ENCODE measurements around the gene LYZL1. TPM values are rescaled to one million over a fixed set of nuclear protein-coding genes. Genes with fewer than 3 reads are reported as not detected.

Gene LYZL1
- total and polyA plus RNA-seq, 2 donors (not counting 1 experiment from before 2014, with no cell fraction given) = not detected

GRCh38 chr10:29343607-29344038 is 54.8 kb downstream of the LYZL1 start:
- Histone ChIP-seq H4K20me1 (ENCODE audit: control insufficient read depth, insufficient read depth, low read length, poor library complexity, severe bottlenecking) (no peaks in the 10 kb centered on the region), H3K9me3 (ENCODE audit: control extremely low read depth in 1 of 3, control insufficient read depth in 2 of 3, insufficient read depth in 1 of 3, low read length in 2 of 3) (peaks cover 0 to 2% (median 0%) of the 10 kb centered on the region in 3 donors), H3K27me3 (replicated peaks in 1 of 4; ENCODE audit: control extremely low read depth in 1 of 4, control insufficient read depth in 3 of 4, insufficient read depth in 4 of 4, low read length in 3 of 4) (no peaks in the 10 kb centered on the region), H3K36me3 (replicated peaks in 1 of 2; ENCODE audit: control extremely low read depth in 1 of 2, control insufficient read depth in 1 of 2, extremely low read depth in 1 of 2, insufficient read depth in 2 of 2, low read length in 1 of 2) (no peaks in the 10 kb centered on the region), H3K79me2 (ENCODE audit: control insufficient read depth, insufficient read depth, low read length) (no peaks in the 10 kb centered on the region), H3K4me3 (ENCODE audit: control extremely low read depth in 1 of 5, extremely low read depth in 1 of 5, insufficient read depth in 1 of 5, low read depth in 2 of 5, low read length in 4 of 5) (no peak overlapping the region), H3K4me1 (ENCODE audit: control insufficient read depth in 2 of 2, insufficient read depth in 2 of 2, low read length in 2 of 2) (no peaks in the 10 kb centered on the region), H3K27ac (ENCODE audit: low read length in 2 of 2) (no peak overlapping the region), H3K4me2 (replicated peaks; ENCODE audit: low read depth, low read length, poor library complexity, severe bottlenecking) (no peak overlapping the region), H3K9ac (ENCODE audit: low read length) (no peak overlapping the region), H2AFZ (ENCODE audit: insufficient read depth, low read depth, low read length, poor library complexity, severe bottlenecking) (no peak overlapping the region)
- 35% methylated on average over 5 of the region's 7 CpGs for WGBS (ENCODE audit: insufficient coverage)
- POLR2A ChIA-PET = no interaction called here
- Mint-ChIP-seq H3K4me1 (no peaks in the 10 kb centered on the region), H3K27ac (no peak overlapping the region), H3K27me3 (peaks cover 3% of the 10 kb centered on the region), H3K4me3 (no peak overlapping the region), H3K9me3 (ENCODE audit: insufficient read depth) (peaks cover 6% of the 10 kb centered on the region)
- ATAC-seq (ENCODE audit: low read depth) (no peak), DNase-seq (no peak)
- no peak for TF ChIP-seq EZH2 (IDR thresholded peaks at IDR 0.05; ENCODE audit: borderline replicate concordance, insufficient read depth, low read depth, low read length, poor library complexity, severe bottlenecking)
- TF ChIP-seq, protein P1, sequence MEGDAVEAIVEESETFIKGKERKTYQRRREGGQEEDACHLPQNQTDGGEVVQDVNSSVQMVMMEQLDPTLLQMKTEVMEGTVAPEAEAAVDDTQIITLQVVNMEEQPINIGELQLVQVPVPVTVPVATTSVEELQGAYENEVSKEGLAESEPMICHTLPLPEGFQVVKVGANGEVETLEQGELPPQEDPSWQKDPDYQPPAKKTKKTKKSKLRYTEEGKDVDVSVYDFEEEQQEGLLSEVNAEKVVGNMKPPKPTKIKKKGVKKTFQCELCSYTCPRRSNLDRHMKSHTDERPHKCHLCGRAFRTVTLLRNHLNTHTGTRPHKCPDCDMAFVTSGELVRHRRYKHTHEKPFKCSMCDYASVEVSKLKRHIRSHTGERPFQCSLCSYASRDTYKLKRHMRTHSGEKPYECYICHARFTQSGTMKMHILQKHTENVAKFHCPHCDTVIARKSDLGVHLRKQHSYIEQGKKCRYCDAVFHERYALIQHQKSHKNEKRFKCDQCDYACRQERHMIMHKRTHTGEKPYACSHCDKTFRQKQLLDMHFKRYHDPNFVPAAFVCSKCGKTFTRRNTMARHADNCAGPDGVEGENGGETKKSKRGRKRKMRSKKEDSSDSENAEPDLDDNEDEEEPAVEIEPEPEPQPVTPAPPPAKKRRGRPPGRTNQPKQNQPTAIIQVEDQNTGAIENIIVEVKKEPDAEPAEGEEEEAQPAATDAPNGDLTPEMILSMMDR (IDR thresholded peaks at IDR 0.05) = no peak
- CTCF ChIA-PET = no interaction called here
- intact Hi-C loops (cut with micrococcal nuclease) = no loop called here

- Histone ChIP-seq H2AFZ (ENCODE audit: insufficient read depth, low read depth, low read length, poor library complexity, severe bottlenecking) (no peak overlapping the region), H3K9me3 (ENCODE audit: control extremely low read depth in 1 of 3, control insufficient read depth in 2 of 3, insufficient read depth in 1 of 3, low read length in 2 of 3) (peaks cover 0 to 2% (median 0%) of the 10 kb centered on the region in 3 donors), H3K27me3 (replicated peaks in 1 of 4; ENCODE audit: control extremely low read depth in 1 of 4, control insufficient read depth in 3 of 4, insufficient read depth in 4 of 4, low read length in 3 of 4) (no peaks in the 10 kb centered on the region), H3K4me2 (replicated peaks; ENCODE audit: low read depth, low read length, poor library complexity, severe bottlenecking) (no peak overlapping the region), H3K79me2 (ENCODE audit: control insufficient read depth, insufficient read depth, low read length) (no peaks in the 10 kb centered on the region), H4K20me1 (ENCODE audit: control insufficient read depth, insufficient read depth, low read length, poor library complexity, severe bottlenecking) (no peaks in the 10 kb centered on the region), H3K36me3 (replicated peaks in 1 of 2; ENCODE audit: control extremely low read depth in 1 of 2, control insufficient read depth in 1 of 2, extremely low read depth in 1 of 2, insufficient read depth in 2 of 2, low read length in 1 of 2) (no peaks in the 10 kb centered on the region), H3K27ac (ENCODE audit: low read length in 2 of 2) (no peak overlapping the region), H3K9ac (ENCODE audit: low read length) (no peak overlapping the region), H3K4me1 (ENCODE audit: control insufficient read depth in 2 of 2, insufficient read depth in 2 of 2, low read length in 2 of 2) (no peaks in the 10 kb centered on the region), H3K4me3 (ENCODE audit: control extremely low read depth in 1 of 5, extremely low read depth in 1 of 5, insufficient read depth in 1 of 5, low read depth in 2 of 5, low read length in 4 of 5) (no peak overlapping the region)
- Mint-ChIP-seq H3K27ac (no peak overlapping the region), H3K4me1 (no peaks in the 10 kb centered on the region), H3K4me3 (no peak overlapping the region), H3K9me3 (ENCODE audit: insufficient read depth) (peaks cover 6% of the 10 kb centered on the region), H3K27me3 (peaks cover 3% of the 10 kb centered on the region)
- POLR2A ChIA-PET = no interaction called here
- ATAC-seq (ENCODE audit: low read depth) = no peak
- intact Hi-C loops (cut with micrococcal nuclease) = no loop called here
- TF ChIP-seq, protein P1 (IDR thresholded peaks at IDR 0.05) = no peak
- TF ChIP-seq EZH2 (IDR thresholded peaks at IDR 0.05; ENCODE audit: borderline replicate concordance, insufficient read depth, low read depth, low read length, poor library complexity, severe bottlenecking) = no peak
- no peak for DNase-seq
- CTCF ChIA-PET = no interaction called here
- WGBS (ENCODE audit: insufficient coverage) = 60% methylated on average over 11 of the region's 18 CpGs
These were observed 55.4 kb downstream of the LYZL1 start for GRCh38 chr10:29344073-29344820.

Data from B cell (primary cell).